Activated B cell treated with CpG ODN at 0.5 μM for 24 hours (primary cell): ENCODE measurements around the gene NXN. TPM values are rescaled to one million over a fixed set of nuclear protein-coding genes. Genes with fewer than 3 reads are reported as not detected.

ENCODE experiments used
- ATAC-seq: fragments of 200-7000 bp; cut with Tn5 transposase; one replicate; pipeline ENCODE4 v1.10.0; 2021; ENCODE audit warnings: low read depth, mild to moderate bottlenecking, moderate library complexity
- CTCF ChIA-PET: fragments of 350-600 bp; sonication (Branson Sonifier 250); formaldehyde crosslinking; loops from one replicate; lab custom pipeline; 2021; ENCODE audit warnings: antibody characterized with exemption; lab: Charles Lee
- POLR2A ChIA-PET: fragments of 350-600 bp; sonication (Branson Sonifier 250); formaldehyde crosslinking; loops from one replicate; lab custom pipeline; 2021; ENCODE audit warnings: antibody characterized with exemption; lab: Charles Lee
- DNase-seq: peaks from one replicate; pipeline ENCODE4 v3.0.0; 2022
- H3K27ac Mint-ChIP-seq: one replicate; pipeline ENCODE4 v1.8.0; 2020; ENCODE audit warnings: mixed read lengths
- H3K27me3 Mint-ChIP-seq: one replicate; pipeline ENCODE4 v1.8.0; 2021; ENCODE audit warnings: mixed read lengths
- H3K36me3 Mint-ChIP-seq: one replicate; pipeline ENCODE4 v1.8.0; 2021; ENCODE audit warnings: low read depth, mixed read lengths
- H3K4me1 Mint-ChIP-seq: one replicate; pipeline ENCODE4 v1.8.0; 2021; ENCODE audit warnings: mixed read lengths
- H3K4me3 Mint-ChIP-seq: one replicate; pipeline ENCODE4 v1.8.0; 2020; ENCODE audit warnings: mild to moderate bottlenecking, mixed read lengths
- H3K9me3 Mint-ChIP-seq: one replicate; pipeline ENCODE4 v1.8.0; 2020; ENCODE audit warnings: mixed read lengths
- CTCF ChIP-seq: fragments of 200-600 bp; IDR thresholded peaks from one replicate; pipeline ENCODE4 v1.8.0; 2022; ENCODE audit warnings: antibody characterized with exemption, mild to moderate bottlenecking
- intact Hi-C: fragments of 100-400 bp; cut with micrococcal nuclease; formaldehyde crosslinking; loops from one replicate; pipeline ENCODE4 v1.15.1; 2024
- total RNA-seq: library from RNA; stranded (reverse); gene quantifications from 2 replicates; pipeline ENCODE4 v1.2.3, GENCODE V29; 2022

Gene NXN
- total RNA-seq, 1 donor from 2014 or later, result 0.22 TPM

GRCh38 chr17:866568-867103, 112.9 kb downstream of the NXN start:
- peaks cover 13% of the 10 kb centered on the region for H3K27me3 Mint-ChIP-seq
- no peak overlapping the region for H3K4me3 Mint-ChIP-seq
- H3K4me1 Mint-ChIP-seq, result no peaks in the 10 kb centered on the region
- ChIA-PET CTCF (no interaction called here), POLR2A (no interaction called here)
- no peak for TF ChIP-seq CTCF
- no peak for ATAC-seq
- H3K9me3 Mint-ChIP-seq, result no peaks in the 10 kb centered on the region
- DNase-seq, result no peak
- H3K36me3 Mint-ChIP-seq, result no peaks in the 10 kb centered on the region
- H3K27ac Mint-ChIP-seq, result no peak overlapping the region
- intact Hi-C loops, result no loop called here

- intact Hi-C loops, result no loop called here
- CTCF ChIA-PET, result no interaction called here
- no peaks in the 10 kb centered on the region for H3K4me1 Mint-ChIP-seq
Measured at GRCh38 chr17:864315-864714, 115.3 kb downstream of the NXN start.

GRCh38 chr17:863880-864279, 115.7 kb downstream of the NXN start:
- H3K4me3 Mint-ChIP-seq, result no peak overlapping the region
- intact Hi-C loops, result no loop called here
- no peaks in the 10 kb centered on the region for H3K36me3 Mint-ChIP-seq
- CTCF ChIA-PET, result no interaction called here
- POLR2A ChIA-PET, result no interaction called here
- ATAC-seq (no peak), DNase-seq (no peak)
- H3K27ac Mint-ChIP-seq, result no peak overlapping the region
- H3K27me3 Mint-ChIP-seq, result peaks cover 8% of the 10 kb centered on the region
- H3K4me1 Mint-ChIP-seq, result no peaks in the 10 kb centered on the region
- TF ChIP-seq CTCF, result no peak
- H3K9me3 Mint-ChIP-seq, result no peaks in the 10 kb centered on the region

More at GRCh38 chr17:864315-864714, 115.3 kb downstream of the NXN start:
- Mint-ChIP-seq H3K4me3 (no peak overlapping the region), H3K36me3 (no peaks in the 10 kb centered on the region), H3K9me3 (no peaks in the 10 kb centered on the region), H3K27ac (no peak overlapping the region), H3K27me3 (peaks cover 11% of the 10 kb centered on the region)
- ATAC-seq, result no peak
- no peak for DNase-seq
- TF ChIP-seq CTCF, result no peak
- POLR2A ChIA-PET, result no interaction called here

- ChIA-PET POLR2A (no interaction called here), CTCF (no interaction called here)
- Mint-ChIP-seq H3K4me1 (no peaks in the 10 kb centered on the region), H3K27me3 (peaks cover 4% of the 10 kb centered on the region), H3K27ac (no peak overlapping the region), H3K36me3 (no peaks in the 10 kb centered on the region), H3K4me3 (no peak overlapping the region), H3K9me3 (no peaks in the 10 kb centered on the region)
- DNase-seq (no peak), ATAC-seq (no peak)
- TF ChIP-seq CTCF, result no peak
- intact Hi-C loops, result no loop called here
Measured at GRCh38 chr17:862582-862981, 117.0 kb downstream of the NXN start.

- CTCF ChIA-PET, result no interaction called here
- H3K9me3 Mint-ChIP-seq, result no peaks in the 10 kb centered on the region
- H3K27ac Mint-ChIP-seq, result no peak overlapping the region
- intact Hi-C loops, result no loop called here
- H3K36me3 Mint-ChIP-seq, result no peaks in the 10 kb centered on the region
- H3K4me1 Mint-ChIP-seq, result no peaks in the 10 kb centered on the region
- H3K4me3 Mint-ChIP-seq, result no peak overlapping the region
- POLR2A ChIA-PET, result no interaction called here
- ATAC-seq (no peak), DNase-seq (no peak)
- H3K27me3 Mint-ChIP-seq, result peaks cover 2% of the 10 kb centered on the region
- TF ChIP-seq CTCF, result no peak
Measured at GRCh38 chr17:861364-861763, 118.2 kb downstream of the NXN start.
